ENCODE results near the gene MXRA7.

DNA sequence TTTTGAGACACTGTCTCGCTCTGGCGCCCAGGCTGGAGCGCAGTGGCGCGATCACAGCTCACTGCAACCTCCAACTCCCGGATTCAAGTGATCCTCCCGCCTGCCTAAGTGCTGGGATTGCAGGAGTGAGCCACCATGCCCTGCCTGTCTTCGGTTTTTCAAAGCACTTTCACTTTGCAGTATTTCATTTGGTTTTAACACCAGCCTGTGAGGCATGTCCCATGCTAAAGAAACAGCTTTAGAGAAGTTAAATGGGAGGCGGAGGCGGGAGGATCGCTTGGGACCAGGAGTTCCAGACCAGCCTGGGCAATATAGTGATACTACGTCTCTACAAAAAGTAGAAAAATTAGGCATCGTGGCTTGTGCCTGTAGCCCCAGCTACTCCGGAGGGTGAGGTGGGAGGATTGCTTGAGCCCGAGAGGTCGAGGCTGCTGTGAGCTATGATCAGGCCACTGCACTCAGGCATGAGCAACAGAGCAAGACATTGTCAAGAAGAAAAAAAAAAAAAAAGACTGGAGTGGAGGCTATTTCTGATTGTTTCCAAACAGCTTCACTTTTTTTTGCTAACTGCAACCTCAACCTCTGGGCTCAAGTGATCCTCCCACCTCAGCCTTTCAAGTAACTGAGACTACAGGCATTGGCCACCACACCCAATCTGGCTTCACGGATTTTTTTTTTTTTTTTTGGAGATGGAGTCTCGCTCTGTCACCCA is 17.1 kb upstream of the MXRA7 start:
- TF ChIP-seq POLR2A (IDR thresholded peaks at IDR 0.05; ENCODE audit: low read depth, low read length) = no peak
- TF ChIP-seq CTCF (conservative IDR thresholded peaks at IDR 0.05; ENCODE audit: low read depth, low read length) = no peak
- TF ChIP-seq USF2 (IDR thresholded peaks at IDR 0.05; ENCODE audit: low read depth, low read length) = no peak
- no peak for TF ChIP-seq CEBPB (IDR thresholded peaks at IDR 0.05; ENCODE audit: low read depth, low read length)
- TF ChIP-seq FOS (IDR thresholded peaks at IDR 0.05; ENCODE audit: low read depth, low read length) = no peak
- TF ChIP-seq RCOR1 (IDR thresholded peaks at IDR 0.05; ENCODE audit: insufficient replicate concordance, low read length) = no peak
- TF ChIP-seq RAD21 (IDR thresholded peaks at IDR 0.05; ENCODE audit: low read length) = no peak
- TF ChIP-seq CHD1 (IDR thresholded peaks at IDR 0.05; ENCODE audit: low read depth, low read length) = no peak
- TF ChIP-seq BHLHE40 (IDR thresholded peaks at IDR 0.05; ENCODE audit: low read depth, low read length) = no peak
- no peak for TF ChIP-seq MAZ (IDR thresholded peaks at IDR 0.05; ENCODE audit: borderline replicate concordance, low read depth, low read length)
- TF ChIP-seq MXI1 (IDR thresholded peaks at IDR 0.05; ENCODE audit: borderline replicate concordance, low read depth, low read length) = no peak
- TF ChIP-seq SMC3 (IDR thresholded peaks at IDR 0.05; ENCODE audit: low read depth, low read length) = no peak
- TF ChIP-seq NFE2L2 (IDR thresholded peaks at IDR 0.05; ENCODE audit: low read depth, low read length) = no peak
- no peak for TF ChIP-seq RFX5 (IDR thresholded peaks at IDR 0.05; ENCODE audit: low read depth, low read length)

Data from IMR-90 (cell line).